Ovary (tissue), 9 donors: ENCODE results near the gene ESD. TPM values are rescaled to one million over a fixed set of nuclear protein-coding genes. Genes with fewer than 3 reads are reported as not detected.

Experiments
- DNase-seq, 5 donors: peaks; one replicate each; pipeline ENCODE4 v3.0.0-alpha.2; 2019 to 2020
- H3K27ac ChIP-seq, 2 donors: fragments of 200-600 bp; one replicate each; pipeline versions ENCODE4 v1.5.1 to v1.8.0; 2019 to 2022
- H3K27me3 ChIP-seq: fragments of 200-600 bp; one replicate; pipeline ENCODE4 v1.8.0; 2022
- H3K36me3 ChIP-seq: fragments of 200-600 bp; sonication (generic); one replicate; pipeline ENCODE4 v1.5.1; 2019
- H3K4me1 ChIP-seq: one replicate; pipeline ENCODE4 v1.8.1; 2013; ENCODE audit warnings: mild to moderate bottlenecking, moderate library complexity; ENCODE audit not compliant: insufficient read depth
- H3K4me3 ChIP-seq: fragments of 200-600 bp; sonication (generic); one replicate; pipeline ENCODE4 v1.5.1; 2017
- H3K9me3 ChIP-seq, 2 donors: fragments of 200-600 bp in 1 of 2; sonication (generic) in 1 of 2; one replicate each; pipeline versions ENCODE4 v1.5.1 to v1.8.1; 2013 to 2019; ENCODE audit warnings: mild to moderate bottlenecking in 1 of 2, moderate library complexity in 1 of 2
- CTCF ChIP-seq, 3 donors: fragments of 450-650 bp in 2 of 3; fragments of 200-600 bp in 1 of 3; IDR thresholded peaks; one replicate each; pipeline versions ENCODE4 v1.5.1 to v1.8.0; 2016 to 2022; ENCODE audit warnings: antibody characterized with exemption in 3 of 3, mild to moderate bottlenecking in 1 of 3
- EP300 ChIP-seq: sonication (generic); formaldehyde crosslinking; IDR thresholded peaks from one replicate; pipeline ENCODE4 v1.6.1; 2017; ENCODE audit warnings: antibody characterized with exemption
- POLR2A ChIP-seq: fragments of 450-650 bp; IDR thresholded peaks from one replicate; pipeline ENCODE4 v1.6.1; 2017; ENCODE audit warnings: antibody characterized with exemption, mild to moderate bottlenecking, moderate library complexity
- WGBS, 3 donors: extraction: QIAGEN DNeasy Blood & Tissue Kit in 1 of 3; methylation state at CpG; one replicate each; pipeline versions ENCODE4 v1.1.5 to v1.1.7; 2013 to 2017; 5-methylcytosine and 5-hydroxymethylcytosine counted together
- intact Hi-C, 4 donors: fragments of 100-400 bp; cut with DNase I; formaldehyde crosslinking; loops; one replicate each; pipeline versions ENCODE4 v1.11.0 to v1.15.1; 2022 to 2023
- polyA plus RNA-seq, 2 donors: library from polyadenylated mRNA; stranded (reverse); fragments of 200-250 nt in 1 of 2; fragments of 350-450 nt in 1 of 2; fragmentation: Illumina TruSeq in 1 of 2; extraction: RNeasy Lipid Tissue Mini Kit (QIAGEN cat#74804) in 1 of 2; gene quantifications; one replicate each; pipeline ENCODE4 v1.2.3, GENCODE V29; 2013 to 2014
- total RNA-seq, 7 donors: library from RNA; depleted of rRNA in 2 of 7; stranded (reverse); fragments of >200 nt in 2 of 7; fragmentation: NEBNext Ultra II Directional in 3 of 7; extraction: Animal tissue kit (Norgen Biotek cat#: 25700) in 3 of 7; gene quantifications; one replicate each; pipeline versions ENCODE4 v1.1.0 to v1.2.4, GENCODE V29; 2016 to 2023
- donor health status: DM: no; HTN: no; CAD: no; lungs with moderate emphysema.
- donor health status: DM: no; HTN: no; CAD: no.
- donor health status: Bipolar disorder and iron deficiency.
- donor health status: DM: yes; HTN: yes; CAD: no.
- donor health status: DM: no; HTN: no; CAD: no.
- donor health status: DM: yes; HTN: yes; CAD: no.

Gene ESD
- total and polyA plus RNA-seq, 9 donors = 104 to 281 (median 115) TPM

GRCh38 chr13:46830405-46831005 lies 33.5 kb upstream of the ESD start:
- no peak for DNase-seq
- no peaks in the 10 kb centered on the region for H3K27me3 ChIP-seq
- H3K4me1 ChIP-seq = no peaks in the 10 kb centered on the region
- H3K36me3 ChIP-seq = no peaks in the 10 kb centered on the region
- intact Hi-C loops = no loop called here
- no peaks in the 10 kb centered on the region for H3K9me3 ChIP-seq
- H3K27ac ChIP-seq = no peak overlapping the region
- no peak overlapping the region for H3K4me3 ChIP-seq
- TF ChIP-seq CTCF (IDR thresholded peaks at IDR 0.05) (no peak), EP300 (no peak), POLR2A (no peak)

- no peak for DNase-seq
- TF ChIP-seq POLR2A (no peak), EP300 (no peak), CTCF (IDR thresholded peaks at IDR 0.05) (no peak)
- no peaks in the 10 kb centered on the region for H3K27me3 ChIP-seq
- no peaks in the 10 kb centered on the region for H3K9me3 ChIP-seq
- intact Hi-C loops = no loop called here
- H3K36me3 ChIP-seq = no peaks in the 10 kb centered on the region
- H3K4me1 ChIP-seq = no peaks in the 10 kb centered on the region
- H3K27ac ChIP-seq = no peak overlapping the region
- H3K4me3 ChIP-seq = no peak overlapping the region
- 63 to 88% (median 86%) methylated on average over 2 of the region's 2 CpGs for WGBS, 3 donors
These were observed 25.6 kb upstream of the ESD start for GRCh38 chr13:46822551-46822950.

- H3K27me3 ChIP-seq = no peaks in the 10 kb centered on the region
- no peaks in the 10 kb centered on the region for H3K36me3 ChIP-seq
- DNase-seq = no peak
- TF ChIP-seq CTCF (IDR thresholded peaks at IDR 0.05) = no peak
- no peak for TF ChIP-seq EP300
- no peak for TF ChIP-seq POLR2A
- H3K9me3 ChIP-seq = no peaks in the 10 kb centered on the region
- no peak overlapping the region for H3K4me3 ChIP-seq
- peaks cover 2% of the 10 kb centered on the region for H3K4me1 ChIP-seq
- intact Hi-C loops = no loop called here
- WGBS, 3 donors = 73 to 87% (median 82%) methylated on average over 9 to 13 of the region's 13 CpGs
- no peak overlapping the region for H3K27ac ChIP-seq
These were observed 21.0 kb upstream of the ESD start for GRCh38 chr13:46817838-46818476.

GRCh38 chr13:46817095-46817494 lies 20.1 kb upstream of the ESD start:
- H3K4me3 ChIP-seq = no peak overlapping the region
- TF ChIP-seq CTCF (IDR thresholded peaks at IDR 0.05) = no peak
- TF ChIP-seq EP300 = no peak
- TF ChIP-seq POLR2A = no peak
- peaks cover 2% of the 10 kb centered on the region for H3K4me1 ChIP-seq
- H3K36me3 ChIP-seq = no peaks in the 10 kb centered on the region
- no peaks in the 10 kb centered on the region for H3K9me3 ChIP-seq
- no peaks in the 10 kb centered on the region for H3K27me3 ChIP-seq
- no peak for DNase-seq
- no peak overlapping the region for H3K27ac ChIP-seq
- intact Hi-C loops = no loop called here
- WGBS, 3 donors = 0 to 23% (median 4%) methylated on average over 1 of the region's 1 CpG
